Measurements from ENCODE around the gene ZNF175. TPM values are rescaled to one million over a fixed set of nuclear protein-coding genes. Genes with fewer than 3 reads are reported as not detected.
A peak's percentile ranks its signal among the peaks of the same experiment; 100 is the strongest.

The ZNF175 gene
- total and polyA plus RNA-seq, 10 of the 15 experiments (the other 5 are each of a cell fraction or from before 2014, with no cell fraction given) = 1.5 to 12.0 (median 4.1) TPM

- TF ChIP-seq MEF2A (IDR thresholded peaks at IDR 0.05; ENCODE audit: insufficient read depth, low read depth, low read length) (no peak), PKNOX1 (IDR thresholded peaks at IDR 0.05) (peak; percentile 31; the same call in 1 of the 2 replicates)
Measured at GRCh38 chr19:51593969-51594773, 23.1 kb downstream of the ZNF175 start (continued).

GRCh38 chr19:51594774-51595109 lies 23.7 kb downstream of the ZNF175 start:
- ChIA-PET CTCF (interaction anchor here (0.6 to 1.8 kb wide), 6 partner anchors 60 to 212 kb away, joined by 3 to 9 read pairs (median 4); no protein-coding TSS in a partner anchor), SMC1A (ENCODE audit: uncharacterized antibody, unreplicated experiment) (interaction anchor here (0.8 kb wide), 1 partner anchor 41 kb away, joined by 3 read pairs; no protein-coding TSS in a partner anchor), RAD21 (ENCODE audit: unreplicated experiment) (interaction anchor here (1.2 kb wide), 2 partner anchors 9 to 28 kb away, joined by 3 read pairs; no protein-coding TSS in a partner anchor), POLR2A (interaction anchor here (1.2 to 1.4 kb wide), 2 partner anchors 22 to 24 kb away, joined by 3 read pairs; partner anchors contain the start of gene ZNF175)
- FAIRE-seq (no peak), DNase-seq (ENCODE audit: low read depth, low spot score) (no peak), ATAC-seq (peak; percentile 41)
- H3K4me3 ChIP-seq = peak overlapping the region; percentile 60
- peak overlapping the region; percentile 96 for H3K4me2 ChIP-seq (ENCODE audit: control insufficient read depth, insufficient read depth)
- H3K79me2 ChIP-seq (ENCODE audit: control insufficient read depth, insufficient read depth, low read length) = no peaks in the 10 kb centered on the region
- peak overlapping the region; percentile 60 for H3K27ac ChIP-seq (ENCODE audit: control insufficient read depth, insufficient read depth)
- no peaks in the 10 kb centered on the region for H3K36me3 ChIP-seq (ENCODE audit: control insufficient read depth in 2 of 2, insufficient read depth in 2 of 2, low read length in 1 of 2)
- TF ChIP-seq ASH2L (IDR thresholded peaks at IDR 0.05; ENCODE audit: borderline replicate concordance, low read depth) (no peak), ZNF622 (IDR thresholded peaks at IDR 0.05) (0 out of 2 replicates have a peak, but pooled peaks have one; percentile 6)
- WGBS (ENCODE audit: insufficient coverage, insufficient replicate concordance, low lambda C conversion rate, missing lambda C conversion rate) = 29% methylated on average over 6 of the region's 6 CpGs
- H4K20me1 ChIP-seq (ENCODE audit: control insufficient read depth, insufficient read depth) = no peaks in the 10 kb centered on the region
- in situ Hi-C loops (cut with MboI) = no loop called here
- no peaks in the 10 kb centered on the region for H3K27me3 ChIP-seq (replicated peaks in 1 of 2; ENCODE audit: control insufficient read depth in 2 of 2, insufficient read depth in 2 of 2, low read length in 1 of 2)
- H3K9ac ChIP-seq (ENCODE audit: control insufficient read depth, insufficient read depth, low read length) = peak overlapping the region; percentile 62
- H3K9me3 ChIP-seq (replicated peaks; ENCODE audit: control insufficient read depth, insufficient read depth, low read length) = peaks cover 2% of the 10 kb centered on the region; the same call in 2 of the 3 replicates
- H2AFZ ChIP-seq (ENCODE audit: control insufficient read depth, low read depth, low read length) = peak overlapping the region; percentile 93
- H3K4me1 ChIP-seq (ENCODE audit: control insufficient read depth, insufficient read depth, low read length) = peaks cover 8% of the 10 kb centered on the region
- no TSS peak for BruUV-seq (replicated peaks)
- intact Hi-C loops (cut with micrococcal nuclease; ENCODE audit: unreplicated experiment) = no loop called here
